Retinal pigment epithelial cell (primary cell): ENCODE data around the gene ZNF784.

ENCODE experiments used
- DNase-seq: peaks from one replicate; pipeline ENCODE4 v3.0.0-alpha.2; 2010; ENCODE audit warnings: low read depth
- H3K4me3 ChIP-seq: 2 replicates; pipeline ENCODE4 v1.5.1; 2011; ENCODE audit warnings: mild to moderate bottlenecking, low read length, control low read depth, moderate library complexity
- TF ChIP-seq, protein P1 (sequence below): conservative IDR thresholded peaks from 2 replicates; pipeline ENCODE4 v1.5.1; 2011; ENCODE audit warnings: low read depth, low read length, control low read depth, inconsistent platforms

Gene ZNF784

DNA sequence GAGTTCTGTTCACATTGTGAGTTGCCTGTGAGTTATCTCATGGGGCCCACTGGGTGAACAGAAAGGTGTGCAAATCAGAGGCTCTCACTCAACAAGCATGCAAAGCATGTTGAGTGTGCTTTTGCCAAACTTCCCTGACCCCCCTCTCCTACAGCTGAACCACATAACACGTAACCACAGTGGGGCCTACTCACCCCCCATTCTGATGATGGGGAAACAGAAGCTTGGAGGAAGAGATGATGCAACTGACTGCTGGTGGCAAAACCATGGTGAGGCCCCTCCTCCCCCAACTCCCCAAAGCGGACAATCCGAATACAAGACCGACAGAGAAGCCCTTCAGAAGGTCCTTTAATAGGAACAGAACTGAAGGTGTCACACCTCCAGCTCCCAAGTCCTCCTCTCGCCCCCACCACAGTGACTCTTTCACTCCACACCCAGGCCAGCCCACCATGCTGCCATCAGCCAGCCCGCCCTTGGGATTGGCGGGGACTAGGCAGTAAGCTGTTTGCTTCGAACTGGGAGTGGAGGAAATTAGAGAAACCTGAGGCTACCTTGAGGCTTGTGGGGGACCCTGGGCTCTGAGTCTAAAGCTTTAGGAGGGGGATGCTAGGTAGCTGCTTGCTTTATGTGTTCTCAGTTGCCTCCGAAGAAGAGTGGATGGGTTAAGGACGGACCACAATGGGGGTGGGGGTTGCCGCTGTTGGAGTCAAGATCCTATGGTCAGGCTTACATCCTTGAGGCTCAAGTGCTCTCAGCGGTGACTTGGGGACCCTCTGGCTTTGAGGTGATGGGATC, 3.8 kb downstream of the ZNF784 start:
- no peak for DNase-seq
- TF ChIP-seq, protein P1, sequence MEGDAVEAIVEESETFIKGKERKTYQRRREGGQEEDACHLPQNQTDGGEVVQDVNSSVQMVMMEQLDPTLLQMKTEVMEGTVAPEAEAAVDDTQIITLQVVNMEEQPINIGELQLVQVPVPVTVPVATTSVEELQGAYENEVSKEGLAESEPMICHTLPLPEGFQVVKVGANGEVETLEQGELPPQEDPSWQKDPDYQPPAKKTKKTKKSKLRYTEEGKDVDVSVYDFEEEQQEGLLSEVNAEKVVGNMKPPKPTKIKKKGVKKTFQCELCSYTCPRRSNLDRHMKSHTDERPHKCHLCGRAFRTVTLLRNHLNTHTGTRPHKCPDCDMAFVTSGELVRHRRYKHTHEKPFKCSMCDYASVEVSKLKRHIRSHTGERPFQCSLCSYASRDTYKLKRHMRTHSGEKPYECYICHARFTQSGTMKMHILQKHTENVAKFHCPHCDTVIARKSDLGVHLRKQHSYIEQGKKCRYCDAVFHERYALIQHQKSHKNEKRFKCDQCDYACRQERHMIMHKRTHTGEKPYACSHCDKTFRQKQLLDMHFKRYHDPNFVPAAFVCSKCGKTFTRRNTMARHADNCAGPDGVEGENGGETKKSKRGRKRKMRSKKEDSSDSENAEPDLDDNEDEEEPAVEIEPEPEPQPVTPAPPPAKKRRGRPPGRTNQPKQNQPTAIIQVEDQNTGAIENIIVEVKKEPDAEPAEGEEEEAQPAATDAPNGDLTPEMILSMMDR, result no peak
- no peak overlapping the region for H3K4me3 ChIP-seq

DNA sequence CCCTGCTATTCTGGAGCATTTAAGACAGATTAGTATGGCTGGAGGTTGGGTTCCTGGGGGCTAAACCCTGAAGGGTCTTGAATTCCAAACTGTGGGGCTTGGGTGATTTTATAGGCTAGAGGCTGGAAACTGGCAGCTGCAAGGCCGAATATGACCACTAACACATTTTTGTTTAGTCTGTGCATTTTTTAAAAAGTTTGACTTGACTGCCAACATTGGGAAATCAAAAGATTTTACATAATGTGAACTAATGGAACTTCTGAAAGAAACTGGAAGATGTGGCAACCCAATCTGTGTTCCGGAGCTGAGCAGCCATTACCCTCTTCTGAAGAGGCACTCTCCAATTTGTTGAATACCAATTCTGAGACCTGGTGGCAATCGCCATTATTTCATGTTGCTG, 5.1 kb downstream of the ZNF784 start:
- TF ChIP-seq, protein P1, result no peak
- H3K4me3 ChIP-seq, result no peak overlapping the region
- DNase-seq, result no peak

- no peak overlapping the region for H3K4me3 ChIP-seq
- TF ChIP-seq, protein P1, result no peak
Observed at GRCh38 chr19:55618426-55618825, 5.9 kb downstream of the ZNF784 start.

GRCh38 chr19:55617426-55617825, 6.9 kb downstream of the ZNF784 start:
- no peak overlapping the region for H3K4me3 ChIP-seq
- TF ChIP-seq, protein P1, result no peak
- DNase-seq, result no peak

More at GRCh38 chr19:55618426-55618825, 5.9 kb downstream of the ZNF784 start:
- DNase-seq, result no peak

DNA sequence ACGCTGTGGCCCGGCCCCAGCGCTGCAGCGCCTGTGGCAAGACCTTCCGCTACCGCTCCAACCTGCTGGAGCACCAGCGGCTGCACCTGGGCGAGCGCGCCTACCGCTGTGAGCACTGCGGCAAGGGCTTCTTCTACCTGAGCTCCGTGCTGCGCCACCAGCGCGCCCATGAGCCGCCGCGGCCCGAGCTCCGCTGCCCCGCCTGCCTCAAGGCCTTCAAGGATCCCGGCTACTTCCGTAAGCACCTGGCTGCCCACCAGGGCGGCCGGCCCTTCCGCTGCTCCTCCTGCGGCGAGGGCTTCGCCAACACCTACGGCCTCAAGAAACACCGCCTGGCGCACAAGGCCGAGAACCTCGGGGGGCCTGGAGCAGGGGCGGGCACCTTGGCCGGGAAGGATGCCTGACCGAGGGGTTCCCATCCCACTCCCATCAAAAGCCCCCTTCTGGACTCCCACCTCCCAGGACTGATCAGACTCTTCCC, 7.9 kb downstream of the ZNF784 start:
- no peak overlapping the region for H3K4me3 ChIP-seq
- TF ChIP-seq, protein P1, result no peak
- no peak for DNase-seq

DNA sequence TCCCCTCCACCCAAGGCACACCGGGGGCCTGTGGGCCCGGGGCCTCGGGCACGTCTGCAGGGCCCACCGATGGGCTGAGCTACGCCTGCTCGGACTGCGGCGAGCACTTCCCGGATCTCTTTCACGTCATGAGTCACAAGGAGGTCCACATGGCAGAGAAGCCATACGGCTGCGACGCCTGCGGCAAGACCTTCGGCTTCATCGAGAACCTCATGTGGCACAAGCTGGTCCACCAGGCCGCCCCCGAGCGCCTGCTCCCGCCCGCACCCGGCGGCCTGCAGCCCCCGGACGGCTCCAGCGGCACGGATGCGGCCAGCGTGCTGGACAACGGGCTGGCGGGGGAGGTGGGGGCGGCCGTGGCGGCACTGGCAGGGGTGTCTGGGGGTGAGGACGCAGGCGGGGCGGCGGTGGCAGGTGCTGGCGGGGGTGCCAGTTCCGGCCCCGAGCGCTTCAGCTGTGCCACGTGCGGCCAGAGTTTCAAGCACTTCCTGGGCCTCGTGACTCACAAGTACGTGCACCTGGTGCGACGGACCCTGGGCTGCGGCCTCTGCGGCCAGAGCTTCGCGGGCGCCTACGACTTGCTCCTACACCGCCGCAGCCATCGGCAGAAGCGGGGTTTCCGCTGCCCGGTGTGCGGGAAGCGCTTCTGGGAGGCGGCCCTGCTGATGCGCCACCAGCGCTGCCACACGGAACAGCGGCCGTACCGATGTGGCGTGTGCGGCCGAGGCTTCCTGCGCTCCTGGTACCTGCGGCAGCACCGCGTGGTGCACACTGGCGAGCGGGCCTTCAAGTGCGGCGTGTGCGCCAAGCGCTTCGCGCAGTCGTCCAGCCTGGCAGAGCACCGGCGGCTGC, 8.6 kb downstream of the ZNF784 start:
- H3K4me3 ChIP-seq, result no peak overlapping the region
- DNase-seq, result no peak
- TF ChIP-seq, protein P1, result no peak
